Endothelial cell of umbilical vein (primary cell): ENCODE results near the gene KIAA1671. TPM values are rescaled to one million over a fixed set of nuclear protein-coding genes. Genes with fewer than 3 reads are reported as not detected.

Experiments
- BruUV-seq: library from RNA; stranded (reverse); fragments of 400-500 nt; replicated peaks from 2 replicates; lab custom pipeline; 2021; lab: Mats Ljungman, UMichigan
- CTCF ChIA-PET: fragments of 300-600, 350-600 bp; sonication (Branson Sonifier 250); formaldehyde crosslinking; loops from one replicate; lab custom pipeline; 2021; ENCODE audit warnings: antibody characterized with exemption, inconsistent platforms; lab: Charles Lee
- POLR2A ChIA-PET: fragments of 300-600, 350-600 bp; sonication (Branson Sonifier 250); formaldehyde crosslinking; loops from one replicate; lab custom pipeline; 2021; ENCODE audit warnings: antibody characterized with exemption, inconsistent platforms; lab: Charles Lee
- DNase-seq: peaks from one replicate; pipeline ENCODE4 v3.0.0-alpha.2; 2011; ENCODE audit warnings: low read depth, low spot score
- FAIRE-seq: peaks from 2 replicates; lab custom pipeline; 2011; peaks lifted over from hg19 to GRCh38; lab: Jason Lieb, UNC
- H2AFZ ChIP-seq: 2 replicates; pipeline ENCODE4 v1.6.0; 2012; ENCODE audit warnings: low read depth, low read length, control low read depth, inconsistent platforms
- H3K27ac ChIP-seq: 2 replicates; pipeline ENCODE4 v1.5.1; 2011; ENCODE audit warnings: low read depth, mild to moderate bottlenecking, control low read depth, low read length, moderate library complexity; ENCODE audit not compliant: insufficient read depth
- H3K27me3 ChIP-seq, 2 experiments: 2 replicates each; pipeline versions ENCODE4 v1.6.0 to v1.6.1; 2011; ENCODE audit warnings: low read length in 2 of 2, mixed read lengths in 1 of 2; ENCODE audit not compliant: control insufficient read depth in 2 of 2, insufficient read depth in 2 of 2
- H3K36me3 ChIP-seq, 2 experiments: 2 replicates in 1 of 2; 3 replicates in 1 of 2; pipeline ENCODE4 v1.5.1; 2011; ENCODE audit warnings: low read length in 2 of 2, mild to moderate bottlenecking in 1 of 2, moderate library complexity in 1 of 2; ENCODE audit not compliant: control insufficient read depth in 2 of 2, insufficient read depth in 2 of 2; ENCODE audit errors: extremely low read depth in 1 of 2
- H3K4me1 ChIP-seq: 3 replicates; pipeline ENCODE4 v1.5.1; 2011; ENCODE audit warnings: mild to moderate bottlenecking, low read length; ENCODE audit not compliant: control insufficient read depth, insufficient read depth; ENCODE audit errors: extremely low read depth
- H3K4me2 ChIP-seq: 2 replicates; pipeline ENCODE4 v1.6.1; 2011; ENCODE audit warnings: low read length, control low read depth, mixed read lengths; ENCODE audit not compliant: insufficient read depth
- H3K4me3 ChIP-seq, 3 experiments: fragments of 200-600 bp in 1 of 3; sonication (generic), shearing (Covaris generic) in 1 of 3; replicated peaks in 1 of 3; 2 replicates each; pipeline ENCODE4 v1.5.1; 2011 to 2016; ENCODE audit warnings: control low read depth in 3 of 3, low read length in 3 of 3, mild to moderate bottlenecking in 2 of 3, inconsistent platforms in 1 of 3, low read depth in 1 of 3, moderate library complexity in 1 of 3; ENCODE audit not compliant: insufficient read depth in 1 of 3
- H3K79me2 ChIP-seq: 2 replicates; pipeline ENCODE4 v1.6.0; 2012; ENCODE audit warnings: low read length, inconsistent platforms; ENCODE audit not compliant: control insufficient read depth, insufficient read depth
- H3K9ac ChIP-seq: replicated peaks from 2 replicates; pipeline ENCODE3; 2011; ENCODE audit warnings: low read length, control low read depth; ENCODE audit not compliant: insufficient read depth; ENCODE audit errors: extremely low read depth
- H3K9me1 ChIP-seq: replicated peaks from 3 replicates; pipeline ENCODE4 v1.6.0; 2011; ENCODE audit warnings: mild to moderate bottlenecking, low read length; ENCODE audit not compliant: control insufficient read depth, insufficient read depth; ENCODE audit errors: extremely low read depth
- H3K9me3 ChIP-seq: replicated peaks from 2 replicates; pipeline ENCODE4 v1.5.1; 2012; ENCODE audit warnings: low read length, inconsistent platforms; ENCODE audit not compliant: control insufficient read depth, insufficient read depth
- H4K20me1 ChIP-seq: replicated peaks from 2 replicates; pipeline ENCODE3; 2011; ENCODE audit warnings: mild to moderate bottlenecking, low read length; ENCODE audit not compliant: control insufficient read depth, insufficient read depth; ENCODE audit errors: extremely low read depth
- CTCF ChIP-seq, 2 donors: IDR thresholded peaks; 1 replicate in 1 of 2; 2 replicates in 1 of 2; pipeline ENCODE4 v1.5.1; 2011; ENCODE audit warnings: low read length in 2 of 2, mild to moderate bottlenecking in 2 of 2, moderate library complexity in 2 of 2, control low read depth in 1 of 2, inconsistent platforms in 1 of 2, low read depth in 1 of 2; ENCODE audit not compliant: insufficient read depth in 1 of 2; ENCODE audit errors: extremely low read depth in 1 of 2
- EZH2 ChIP-seq: IDR thresholded peaks from 2 replicates; pipeline ENCODE4 v1.6.1; 2012; ENCODE audit warnings: borderline replicate concordance, low read depth, mild to moderate bottlenecking, moderate library complexity, low read length, inconsistent platforms; ENCODE audit not compliant: severe bottlenecking
- FOS ChIP-seq: IDR thresholded peaks from 2 replicates; pipeline ENCODE4 v1.6.1; 2011; ENCODE audit warnings: mild to moderate bottlenecking, low read length, moderate library complexity, borderline replicate concordance; ENCODE audit not compliant: insufficient read depth
- GATA2 ChIP-seq: IDR thresholded peaks from 2 replicates; pipeline ENCODE4 v1.7.0; 2011; ENCODE audit warnings: low read depth, mild to moderate bottlenecking, moderate library complexity, mixed read lengths, low read length; ENCODE audit not compliant: insufficient read length, insufficient read depth
- JUN ChIP-seq: IDR thresholded peaks from 2 replicates; pipeline ENCODE4 v1.6.1; 2011; ENCODE audit warnings: borderline replicate concordance, low read depth; ENCODE audit not compliant: insufficient read length, insufficient read depth
- MAX ChIP-seq: IDR thresholded peaks from 2 replicates; pipeline ENCODE4 v1.6.1; 2011; ENCODE audit not compliant: insufficient read depth, insufficient read length
- MYC ChIP-seq: IDR thresholded peaks from one replicate; pipeline ENCODE4 v1.6.1; 2011; ENCODE audit warnings: mild to moderate bottlenecking, low read depth, low read length
- POLR2A ChIP-seq: IDR thresholded peaks from 2 replicates; pipeline ENCODE4 v1.6.1; 2012; ENCODE audit warnings: low read depth, mild to moderate bottlenecking, control low read depth, low read length
- POLR2AphosphoS5 ChIP-seq: IDR thresholded peaks from 2 replicates; pipeline ENCODE4 v1.6.1; 2012; ENCODE audit warnings: low read depth, mild to moderate bottlenecking, control low read depth, low read length, moderate library complexity; ENCODE audit not compliant: insufficient read depth
- dilution Hi-C: fragments of 300-500 bp; cut with MboI; formaldehyde crosslinking; loops from one replicate; pipeline ENCODE4 v1.15.0; 2019; ENCODE audit warnings: low sequenced_read_pairs; ENCODE audit not compliant: extremely low pct_ligation_motif_present
- intact Hi-C: fragments of 100-400 bp; cut with micrococcal nuclease; formaldehyde crosslinking; loops from one replicate; pipeline ENCODE4 v1.10.0; 2022
- polyA plus RNA-seq, 4 experiments: library from polyadenylated mRNA; depleted of rRNA in 3 of 4; stranded (reverse) in 3 of 4; unstranded in 1 of 4; fragments of >200 nt; gene quantifications; 2 replicates each; pipeline versions ENCODE4 v1.2.1 to v1.2.3, GENCODE V29; 2011 to 2012; ENCODE audit warnings: missing spikeins in 1 of 4
- total RNA-seq: library from RNA; stranded (reverse); gene quantifications from 2 replicates; pipeline ENCODE4 v1.2.3, GENCODE V29; 2021

KIAA1671 gene
- total and polyA plus RNA-seq, 2 donors (not counting 3 experiments of a cell fraction or from before 2014, with no cell fraction given), result 23.1 to 85.1 TPM

GRCh38 chr22:25053153-25053805 lies 100.8 kb downstream of the KIAA1671 start:
- H3K27ac ChIP-seq, result peak overlapping the region; percentile 27
- no TSS peak for BruUV-seq
- H3K79me2 ChIP-seq, result no peaks in the 10 kb centered on the region
- H3K4me1 ChIP-seq, result peaks cover 7% of the 10 kb centered on the region
- TF ChIP-seq POLR2AphosphoS5, result no peak
- TF ChIP-seq CTCF (IDR thresholded peaks at IDR 0.05; ENCODE audit: extremely low read depth in 1 of 2, insufficient read depth in 1 of 2, low read depth in 1 of 2, low read length in 2 of 2), result no peak
- TF ChIP-seq POLR2A, result no peak
- no peak for TF ChIP-seq GATA2
- TF ChIP-seq MYC, result no peak
- no peak for TF ChIP-seq EZH2
- no peak for TF ChIP-seq FOS
- no peak for TF ChIP-seq JUN
- no peak for TF ChIP-seq MAX
- DNase-seq, result peak; percentile 44
- H3K9me1 ChIP-seq, result no peaks in the 10 kb centered on the region
- CTCF ChIA-PET, result interaction anchor here (1.1 to 11.6 kb wide), 5 partner anchors 21 to 284 kb away, joined by 3 to 378 read pairs (median 4); partner anchors contain the start of genes KIAA1671 and LHFPL7
- no peak overlapping the region for H3K4me2 ChIP-seq
- H3K27me3 ChIP-seq, result no peaks in the 10 kb centered on the region
- peaks cover 0 to 13% of the 10 kb centered on the region in 2 experiments for H3K36me3 ChIP-seq
- no peaks in the 10 kb centered on the region for H3K9me3 ChIP-seq
- dilution Hi-C loops (no loop called here), intact Hi-C loops (no loop called here)
- no peak overlapping the region for H3K9ac ChIP-seq
- no peaks in the 10 kb centered on the region for H4K20me1 ChIP-seq
- POLR2A ChIA-PET, result no interaction called here
- H2AFZ ChIP-seq, result no peak overlapping the region
- no peak for FAIRE-seq
- H3K4me3 ChIP-seq, result no peak overlapping the region
